OCI-LY1 (cell line): ENCODE measurements around the gene IPCEF1.

Experiments
- CTCF ChIP-seq: fragments of 200-600 bp; sonication (generic), shearing (Covaris generic); IDR thresholded peaks from 2 replicates; pipeline ENCODE4 v1.5.1; 2017; ENCODE audit warnings: mild to moderate bottlenecking, antibody characterized with exemption, low read length, moderate library complexity, mixed read lengths
- EZH2 ChIP-seq: fragments of 200-600 bp; sonication (generic), shearing (Covaris generic); IDR thresholded peaks from 2 replicates; pipeline ENCODE4 v1.8.0; 2017; ENCODE audit warnings: borderline replicate concordance, mixed run types, mild to moderate bottlenecking, antibody characterized with exemption, low read length, moderate library complexity, mixed read lengths

- TF ChIP-seq CTCF (no peak), EZH2 (no peak)
Measured at GRCh38 chr6:154347981-154348380, 8.6 kb downstream of the IPCEF1 start.
